HG03571 (cell line): ENCODE measurements around the gene NFU1.
"Not testable (repeated sequence)": the region's sequence is repeated elsewhere in the genome, so short reads cannot be mapped to it uniquely, and the experiment has no call there.

ENCODE experiments used
- ATAC-seq: cut with Tn5 transposase; IDR thresholded peaks from one replicate; pipeline ENCODE4 v1.9.1; 2021; ENCODE audit not compliant: unreplicated experiment

The NFU1 gene

GRCh38 chr2:69452687-69453086 lies 15.5 kb upstream of the NFU1 start:
- no peak for ATAC-seq

- no peak for ATAC-seq
Measured at GRCh38 chr2:69450735-69451416, 13.6 kb upstream of the NFU1 start.

- no peak for ATAC-seq
Measured at GRCh38 chr2:69449906-69450305, 12.7 kb upstream of the NFU1 start.

DNA sequence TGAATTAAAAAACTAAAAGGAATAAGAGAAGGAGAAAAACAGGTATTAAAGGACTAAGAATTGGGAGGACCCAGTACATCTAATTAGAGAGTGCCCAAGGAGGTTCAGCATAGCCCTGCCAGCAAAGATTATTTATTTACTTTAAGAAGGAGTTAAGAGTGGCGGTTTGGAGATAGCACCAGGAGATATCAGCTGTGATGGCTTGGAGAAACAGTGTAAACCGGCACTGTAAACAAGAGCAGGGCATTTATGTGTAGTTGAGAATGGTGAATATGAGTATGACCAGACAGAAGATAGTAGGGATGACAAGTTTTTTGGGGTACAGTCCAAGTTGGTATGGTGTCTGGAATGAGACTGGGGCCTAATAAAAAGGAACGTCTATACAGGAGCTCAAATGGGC lies 6.4 kb upstream of the NFU1 start:
- ATAC-seq: not testable (repeated sequence)

- ATAC-seq: not testable (repeated sequence)
Measured at GRCh38 chr2:69439499-69439898, 2.3 kb upstream of the NFU1 start.

DNA sequence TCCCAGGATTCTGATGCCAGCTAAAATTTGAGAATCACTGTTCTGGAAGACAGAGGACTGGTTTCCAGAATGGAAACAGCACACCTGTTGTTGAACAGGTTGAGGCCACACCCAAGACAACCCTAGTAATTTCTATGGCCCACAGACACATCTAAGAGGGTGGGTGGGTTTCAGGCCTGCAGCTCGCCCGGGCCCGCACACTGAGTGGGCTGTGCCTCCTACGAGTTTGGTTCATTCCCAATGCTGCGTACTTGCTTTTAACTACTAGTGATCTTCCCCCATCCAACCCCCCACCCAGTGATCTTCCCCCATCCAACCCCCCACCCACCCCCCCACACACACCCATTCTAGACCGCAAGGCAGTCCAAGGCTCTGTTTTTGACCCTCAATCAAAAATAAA lies 1.3 kb upstream of the NFU1 start:
- ATAC-seq: no peak

- no peak for ATAC-seq
Measured at GRCh38 chr2:69437751-69438154, 518 bp upstream of the NFU1 start.

GRCh38 chr2:69436596-69436937 lies 668 bp downstream of the NFU1 start:
- no peak for ATAC-seq

DNA sequence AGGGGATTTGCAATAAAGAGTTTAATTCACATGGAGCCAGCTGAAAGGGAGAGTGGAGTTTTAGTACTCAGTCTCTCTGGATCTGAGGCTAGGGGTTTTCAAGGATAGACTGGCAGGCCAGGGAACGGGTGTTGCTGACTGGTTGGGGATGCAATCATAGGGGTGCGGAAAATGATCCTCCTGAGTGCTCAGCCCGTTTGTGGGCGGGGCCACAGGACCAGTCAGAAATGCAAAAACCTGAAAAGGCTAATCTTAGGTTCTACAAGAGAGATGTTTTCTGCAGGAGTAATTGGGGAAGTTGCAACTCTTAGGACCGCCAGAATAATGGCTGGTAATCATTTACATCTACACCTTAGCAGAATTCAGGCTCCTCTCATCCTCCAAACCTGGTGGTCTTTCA lies 2.5 kb downstream of the NFU1 start:
- ATAC-seq: no peak

- ATAC-seq: no peak
Measured at GRCh38 chr2:69429491-69430183, 7.6 kb downstream of the NFU1 start.

DNA sequence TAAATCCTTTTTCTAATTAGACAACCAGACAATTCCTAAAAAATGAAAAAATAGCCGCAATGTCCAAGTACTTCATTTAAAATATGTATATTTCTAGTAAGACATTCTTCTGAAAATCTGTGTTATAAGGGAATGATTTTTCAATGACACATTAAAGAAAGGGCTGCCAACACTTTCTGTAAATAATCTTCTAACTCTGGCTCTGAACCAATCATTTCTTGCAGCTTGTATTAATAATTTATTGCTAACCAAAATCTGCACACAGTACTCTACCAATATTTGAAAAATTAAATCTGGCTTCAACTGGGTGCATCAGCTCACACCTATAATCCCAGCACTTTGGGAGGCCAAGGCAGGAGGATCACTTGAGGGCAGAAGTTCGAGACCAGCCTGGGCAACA lies 8.3 kb downstream of the NFU1 start:
- ATAC-seq: no peak

GRCh38 chr2:69424419-69424818 lies 12.8 kb downstream of the NFU1 start:
- ATAC-seq: no peak

GRCh38 chr2:69422198-69422597 lies 15.0 kb downstream of the NFU1 start:
- no peak for ATAC-seq

DNA sequence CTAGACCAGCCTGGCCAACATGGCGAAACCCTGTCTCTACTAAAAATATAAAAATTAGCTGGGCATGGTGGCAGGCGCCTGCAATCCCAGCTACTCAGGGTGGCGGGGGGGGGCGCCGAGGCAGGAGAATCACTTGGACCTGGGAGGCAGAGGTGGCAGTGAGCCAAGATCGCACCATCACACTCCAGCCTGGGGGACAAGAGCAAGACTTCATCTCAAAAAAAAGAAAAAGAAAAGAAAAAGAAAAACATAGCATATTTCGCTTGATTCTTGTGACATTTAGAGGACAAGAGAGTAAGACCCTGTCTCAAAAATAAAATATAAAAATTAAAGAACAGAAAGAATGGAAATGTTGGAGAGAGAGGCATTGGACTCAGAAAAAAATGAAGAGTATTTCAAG lies 18.1 kb downstream of the NFU1 start:
- ATAC-seq: not testable (repeated sequence)

- no peak for ATAC-seq
Measured at GRCh38 chr2:69416147-69416546, 21.1 kb downstream of the NFU1 start.

GRCh38 chr2:69411120-69411519 lies 26.1 kb downstream of the NFU1 start:
- ATAC-seq: no peak

GRCh38 chr2:69405306-69405705 lies 31.9 kb downstream of the NFU1 start:
- no peak for ATAC-seq

DNA sequence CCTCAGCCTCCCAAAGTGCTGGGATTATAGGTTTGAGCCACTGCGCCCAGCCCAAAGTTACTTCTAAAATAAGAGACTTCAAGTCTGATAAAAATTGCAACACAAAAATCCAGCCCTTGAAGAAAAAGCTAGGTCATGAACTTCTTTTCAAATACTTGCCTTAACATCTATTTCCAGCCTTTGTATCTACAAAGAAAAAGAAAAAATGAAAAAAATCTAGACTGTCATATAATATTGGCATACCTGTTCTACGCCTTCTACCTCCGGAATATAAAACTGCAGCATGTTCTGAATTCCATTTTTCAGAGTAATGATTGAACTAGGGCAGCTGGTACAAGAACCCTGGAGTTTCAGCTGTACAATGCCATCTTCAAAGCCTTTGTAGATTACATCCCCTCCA lies 37.1 kb downstream of the NFU1 start:
- ATAC-seq: no peak

DNA sequence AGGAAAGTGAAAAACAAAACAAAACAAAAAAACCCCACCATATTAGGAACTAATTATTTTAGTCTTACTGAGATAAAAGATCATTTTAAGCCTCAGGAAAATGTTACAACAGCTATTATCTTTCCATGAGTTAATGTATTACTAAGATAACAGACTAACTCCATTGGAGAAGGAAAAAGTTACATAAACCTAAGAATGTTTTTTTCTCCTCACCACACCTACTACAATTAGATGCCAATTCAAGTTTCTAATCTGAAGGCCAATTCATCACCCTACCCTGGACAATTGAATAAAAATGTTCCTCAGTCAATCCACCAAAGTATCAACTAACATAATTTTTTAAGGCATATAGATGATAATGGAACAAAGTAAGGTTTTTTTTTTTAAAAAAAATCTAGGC lies 40.0 kb downstream of the NFU1 start:
- no peak for ATAC-seq

GRCh38 chr2:69395866-69396265 lies 41.4 kb downstream of the NFU1 start:
- ATAC-seq: no peak

DNA sequence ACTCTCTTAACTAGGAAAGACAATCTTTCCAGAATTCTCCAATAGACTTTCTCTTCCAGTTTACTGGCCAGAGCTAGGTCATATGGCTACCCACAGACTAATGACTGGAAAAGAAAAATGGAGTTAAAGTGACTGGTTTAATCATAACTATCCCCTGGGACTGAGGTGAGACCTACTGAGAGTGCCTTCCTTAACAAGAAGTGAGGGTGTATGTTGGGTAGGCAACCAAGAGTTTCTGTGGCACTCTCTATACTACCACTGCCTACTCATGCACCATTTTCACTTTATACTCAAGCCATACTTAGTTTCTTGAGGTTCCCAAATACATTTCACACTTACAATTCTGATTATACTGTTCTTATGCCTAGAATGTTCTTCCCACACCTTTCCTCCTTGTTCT lies 43.3 kb downstream of the NFU1 start:
- ATAC-seq: no peak

- ATAC-seq: no peak
Measured at GRCh38 chr2:69390471-69390870, 46.8 kb downstream of the NFU1 start.

DNA sequence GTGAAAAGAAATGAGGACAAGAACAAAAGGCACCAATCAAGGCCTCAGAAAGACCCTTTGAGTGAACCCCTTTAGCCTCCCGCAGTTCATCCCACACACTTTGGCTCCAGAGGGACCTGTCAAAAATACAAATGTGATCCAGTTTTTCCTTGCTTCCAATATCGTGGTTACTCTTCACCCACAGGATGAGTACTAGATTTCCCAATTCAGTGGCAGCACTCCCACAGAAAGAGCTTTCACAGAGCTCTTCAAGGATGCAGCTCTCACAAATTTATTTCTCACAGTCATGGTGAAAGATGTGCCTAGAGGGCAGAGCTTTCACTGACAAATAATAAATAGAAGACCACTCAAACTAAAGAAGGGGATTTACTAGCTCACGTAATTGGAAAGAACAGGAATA lies 47.2 kb downstream of the NFU1 start:
- no peak for ATAC-seq
